Activated CD4-positive, CD25-positive, alpha-beta regulatory T cell treated with anti-CD3 and anti-CD28 coated beads, Interleukin-2, amount 50 U/mL, for 24 hours (primary cell): ENCODE measurements around the gene DHX58.
"Not testable (repeated sequence)": the region's sequence is repeated elsewhere in the genome, so short reads cannot be mapped to it uniquely, and the experiment has no call there.

Experiments used
- ATAC-seq, 2 donors: fragments of 150-1000 bp; cut with Tn5 transposase; one replicate each; pipeline ENCODE4 v1.10.0; 2021; ENCODE audit warnings: mild to moderate bottlenecking in 1 of 2, moderate library complexity in 1 of 2

DHX58 gene

DNA sequence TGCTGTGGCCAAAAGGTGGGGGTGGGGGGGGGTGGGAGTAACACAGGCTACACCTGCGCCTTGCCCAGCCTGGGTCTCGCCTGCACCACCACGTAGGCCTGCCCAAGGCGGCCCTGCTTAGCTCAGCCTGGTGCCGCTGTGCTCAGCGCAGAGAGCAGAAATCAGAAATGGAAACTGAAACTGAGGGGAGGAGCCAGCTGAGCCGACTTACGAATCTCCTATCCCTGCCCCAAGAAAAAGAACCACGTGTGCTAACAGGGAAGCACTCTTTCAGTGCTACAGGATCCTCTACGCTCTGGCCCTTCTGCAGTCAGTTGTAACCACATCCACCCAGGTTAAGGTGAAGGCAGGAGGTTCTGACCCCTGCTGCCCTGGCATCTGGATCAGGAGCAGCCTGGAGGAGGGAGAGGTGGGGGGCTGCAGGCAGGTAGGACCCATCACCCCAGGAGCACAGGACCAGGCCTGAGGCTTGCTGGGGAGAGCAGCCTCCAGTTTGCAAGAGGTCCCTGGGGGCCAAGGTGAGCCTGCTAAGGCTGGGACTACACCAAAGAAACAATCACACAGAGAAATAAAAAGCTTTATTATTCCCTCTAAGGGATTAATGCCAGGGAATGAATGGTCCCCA is at the start of gene DHX58:
Gene DHX58 (minus strand): TSS at position 163 of the 625 bp plus-strand sequence. CDS start 822 bp downstream, outside the sequence.
- peak; percentile 90 to 92 for ATAC-seq

DNA sequence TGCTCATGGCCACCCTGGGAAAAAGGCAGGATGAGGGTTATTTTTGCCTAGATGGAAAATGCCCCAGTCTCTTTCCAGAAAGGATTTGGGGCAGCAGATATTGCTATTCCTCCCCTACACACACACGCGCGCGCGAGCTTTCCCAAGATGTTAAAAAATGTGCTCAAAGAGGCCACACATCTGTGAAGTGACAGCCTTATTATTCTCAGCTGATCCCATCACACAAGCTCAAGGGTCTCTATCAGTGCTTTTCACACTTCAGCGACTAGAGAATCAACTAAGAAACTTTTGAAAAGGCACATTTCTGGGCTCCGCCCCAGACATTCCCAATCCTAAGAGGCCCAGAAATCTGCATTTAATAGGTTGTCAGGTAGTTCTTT is 48.0 kb upstream of the DHX58 start:
- no peak for ATAC-seq

DNA sequence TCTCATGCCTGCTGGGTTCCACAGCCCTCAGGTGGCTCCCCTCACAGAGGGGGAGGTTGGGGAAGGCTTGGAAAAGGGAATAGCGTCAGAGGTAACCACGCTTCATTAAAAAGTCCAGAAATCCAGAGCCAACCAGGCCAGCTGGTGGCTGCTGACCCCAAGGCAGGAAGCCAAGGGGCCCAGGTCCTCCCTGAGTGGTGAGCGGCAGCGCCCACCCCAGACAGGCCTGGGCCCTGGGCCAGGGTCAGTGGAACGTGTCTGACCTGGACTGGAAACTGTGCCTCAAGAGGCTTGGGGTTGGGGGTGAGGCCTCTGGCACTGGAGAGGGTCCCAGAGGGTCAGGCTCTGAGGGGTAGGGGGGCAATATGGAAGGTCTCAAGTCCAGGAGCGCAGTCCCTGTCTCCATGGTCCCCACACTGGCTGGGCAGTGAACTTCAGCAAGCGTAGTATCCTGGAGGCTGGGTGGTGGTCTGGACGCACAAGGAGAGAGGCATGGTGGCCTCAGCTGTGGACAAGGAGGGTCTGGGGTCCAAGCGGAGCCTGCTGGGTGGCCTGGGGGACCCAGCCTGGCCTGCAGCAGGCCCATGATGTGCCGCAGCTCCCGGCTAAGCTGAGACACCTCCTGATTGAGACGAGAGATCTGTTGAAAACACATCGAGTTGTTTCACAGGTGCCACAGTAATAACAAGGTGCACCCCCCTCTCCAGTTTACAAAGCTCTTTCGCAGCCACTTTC is 47.4 kb upstream of the DHX58 start:
- ATAC-seq, result no peak

DNA sequence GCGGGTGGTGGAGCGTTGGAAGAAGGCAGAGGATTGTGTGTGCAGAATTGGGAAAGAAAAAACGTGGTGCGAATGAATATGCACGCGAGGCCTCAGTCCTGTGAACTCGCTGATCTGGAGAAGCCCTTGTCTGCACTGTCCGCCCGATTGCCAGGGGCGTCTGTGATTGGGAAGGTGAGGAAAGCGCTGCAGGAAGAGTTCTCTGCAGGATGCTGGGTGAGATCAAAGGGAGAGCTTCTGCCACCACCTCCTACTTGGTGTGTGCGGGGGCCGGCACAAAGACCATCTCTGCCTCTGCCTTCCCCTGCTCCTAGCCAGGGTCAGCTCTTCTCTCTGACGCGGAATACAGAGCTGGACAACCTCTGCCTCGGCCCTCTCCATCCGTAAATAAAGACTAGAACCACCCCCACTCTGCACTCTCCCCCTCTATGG is 43.1 kb upstream of the DHX58 start:
- no peak for ATAC-seq

DNA sequence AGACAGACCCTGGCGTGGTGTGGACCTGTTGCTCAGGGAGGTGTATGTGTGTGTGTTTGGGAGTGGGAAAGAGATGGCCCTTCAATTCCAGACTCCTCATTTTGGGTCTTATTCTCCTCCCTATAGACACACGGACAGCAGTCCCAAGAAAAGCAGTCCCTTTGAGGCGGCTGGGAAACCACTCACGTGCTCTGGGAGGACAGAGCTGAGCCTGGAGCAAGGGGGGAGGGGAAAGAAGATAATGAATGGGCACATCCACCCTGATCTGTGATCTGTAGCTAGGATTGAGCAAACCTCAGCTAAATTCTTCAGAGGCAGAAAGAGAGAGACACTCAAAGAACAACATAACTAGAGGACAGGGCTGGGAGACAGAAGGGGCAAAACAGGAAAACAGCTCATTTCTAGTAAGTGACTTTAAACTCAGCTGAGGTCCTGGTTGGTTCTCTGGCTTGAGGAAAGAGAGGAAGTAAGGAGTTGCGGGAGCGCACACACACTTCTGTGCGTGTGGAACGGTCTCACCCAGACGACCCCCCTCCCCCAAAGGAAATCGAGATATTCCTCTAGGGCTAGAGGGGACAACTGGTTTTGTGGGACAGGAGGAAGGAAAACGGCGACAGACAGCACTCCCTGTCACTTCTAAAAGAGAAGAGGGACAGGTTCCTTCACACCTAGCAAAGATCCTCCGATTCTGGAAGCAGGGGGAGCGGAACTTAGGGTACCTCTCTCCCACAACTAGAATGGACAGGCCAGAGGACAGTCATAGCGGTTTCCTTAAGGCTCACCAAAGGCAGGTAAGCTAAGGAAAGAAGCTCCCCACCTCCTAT is 41.6 kb upstream of the DHX58 start:
- ATAC-seq, result no peak

DNA sequence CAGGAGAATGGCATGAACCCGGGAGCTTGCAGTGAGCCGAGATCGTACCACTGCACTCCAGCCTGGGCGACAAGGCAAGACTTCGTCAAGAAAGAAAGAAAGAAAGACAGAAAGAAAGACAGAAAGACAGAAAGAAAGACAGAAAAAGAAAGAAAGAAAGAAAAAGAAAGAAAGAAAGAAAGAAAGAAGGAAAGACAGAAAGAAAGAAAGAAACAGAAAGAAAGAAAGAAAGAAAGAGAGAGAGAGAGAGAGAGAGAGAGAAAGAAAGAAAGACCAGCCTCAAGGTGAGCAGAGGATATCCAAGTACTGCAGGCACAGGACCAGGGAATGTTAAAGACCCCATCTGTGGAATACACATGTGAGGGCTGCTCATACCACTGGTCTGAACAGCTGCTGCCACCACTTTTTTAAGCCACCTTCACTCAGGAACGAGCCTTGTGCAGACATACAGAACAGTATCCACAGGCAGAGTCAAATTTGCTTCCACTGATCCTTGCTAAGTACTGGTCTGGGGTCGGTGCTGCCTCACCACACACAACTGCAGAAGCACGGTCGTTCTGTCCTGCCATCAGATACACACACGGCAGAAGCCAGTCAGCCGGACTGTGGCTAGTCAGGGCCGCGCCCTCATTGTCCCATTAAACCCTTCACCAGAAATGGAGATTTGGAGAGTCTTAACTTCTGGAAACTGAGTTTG is 34.5 kb upstream of the DHX58 start:
- no peak for ATAC-seq

DNA sequence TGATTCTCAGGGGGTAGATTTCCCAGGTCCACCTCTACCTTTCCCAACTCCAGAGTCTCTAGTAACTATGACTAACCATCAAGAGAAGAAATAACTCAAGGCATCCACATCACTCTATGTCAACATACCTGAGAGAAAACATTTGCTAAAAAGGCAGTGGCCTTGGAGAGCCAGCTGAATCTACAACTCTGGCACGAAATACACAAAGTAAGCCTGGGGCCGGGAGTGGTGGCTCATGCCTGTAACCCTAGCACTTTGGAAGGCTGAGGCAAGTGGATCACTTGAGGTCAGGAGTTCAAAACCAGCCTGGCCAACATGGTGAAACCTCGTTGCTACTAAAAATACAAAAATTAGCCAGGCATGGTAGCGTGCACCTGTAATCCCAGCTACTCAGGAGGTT is 30.6 kb upstream of the DHX58 start:
- ATAC-seq, result not testable (repeated sequence)

DNA sequence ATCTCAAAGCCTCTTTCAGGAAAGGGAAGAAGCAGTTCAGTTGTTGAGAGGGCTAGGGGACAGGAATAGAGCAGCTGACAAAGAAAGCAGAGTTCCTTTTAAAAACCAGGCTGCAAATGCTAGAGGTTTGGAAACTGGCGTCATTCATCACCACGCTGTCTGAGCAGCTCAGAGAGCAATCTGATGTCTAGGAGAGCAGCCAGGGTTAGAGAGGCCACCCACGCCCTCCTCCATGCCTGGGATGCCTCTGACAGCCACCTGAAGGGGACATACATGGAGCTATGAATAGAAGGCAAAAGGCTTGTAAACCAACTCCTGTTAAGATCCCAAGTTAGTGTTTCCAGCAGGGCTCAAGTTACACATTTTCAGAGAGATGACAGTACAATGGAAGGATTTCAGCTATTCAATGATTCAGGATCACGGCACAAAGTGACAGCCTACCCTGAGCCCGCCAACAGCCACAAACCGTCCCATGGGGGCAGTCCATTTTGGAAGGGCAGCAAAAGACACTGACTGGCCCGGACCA is 29.9 kb upstream of the DHX58 start:
- no peak for ATAC-seq

DNA sequence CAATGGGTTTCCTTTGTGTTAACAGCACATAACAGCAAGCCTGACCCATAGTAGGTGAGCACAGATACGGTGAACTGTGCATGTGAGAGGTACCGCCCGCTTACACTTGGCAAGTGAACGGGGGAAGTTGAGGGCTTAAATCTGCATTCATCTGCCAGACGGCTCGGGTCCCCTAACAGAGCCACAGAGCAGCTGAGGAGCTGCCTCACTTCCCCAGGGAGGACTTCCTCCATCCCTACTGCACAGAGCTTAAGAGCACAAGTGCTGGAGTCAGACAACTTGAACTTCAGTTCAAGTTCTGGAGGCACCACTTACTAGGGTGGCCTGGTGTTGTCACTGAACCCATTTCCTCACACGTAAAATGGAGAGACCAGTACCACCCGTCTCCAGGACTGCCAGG is 28.9 kb upstream of the DHX58 start:
- ATAC-seq, result no peak

DNA sequence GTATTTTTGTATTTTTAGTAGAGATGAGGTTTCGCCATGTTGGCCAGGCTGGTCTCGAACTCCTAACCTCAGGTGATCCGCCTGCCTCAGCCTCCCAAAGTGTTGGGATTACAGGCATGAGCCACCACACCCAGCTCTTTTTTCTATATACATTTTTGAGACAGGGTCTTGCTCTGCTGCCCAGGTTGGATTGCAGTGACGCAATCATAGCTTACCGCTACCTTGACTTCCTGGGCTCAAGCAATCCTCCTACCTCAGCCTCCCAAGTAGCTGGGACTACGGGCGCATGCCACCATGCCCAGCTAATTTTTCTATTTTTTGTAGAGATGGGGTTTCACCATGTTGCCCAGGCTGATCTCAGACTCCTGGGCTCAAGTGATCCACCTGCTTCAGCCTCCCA is 28.2 kb upstream of the DHX58 start:
- not testable (repeated sequence) for ATAC-seq

DNA sequence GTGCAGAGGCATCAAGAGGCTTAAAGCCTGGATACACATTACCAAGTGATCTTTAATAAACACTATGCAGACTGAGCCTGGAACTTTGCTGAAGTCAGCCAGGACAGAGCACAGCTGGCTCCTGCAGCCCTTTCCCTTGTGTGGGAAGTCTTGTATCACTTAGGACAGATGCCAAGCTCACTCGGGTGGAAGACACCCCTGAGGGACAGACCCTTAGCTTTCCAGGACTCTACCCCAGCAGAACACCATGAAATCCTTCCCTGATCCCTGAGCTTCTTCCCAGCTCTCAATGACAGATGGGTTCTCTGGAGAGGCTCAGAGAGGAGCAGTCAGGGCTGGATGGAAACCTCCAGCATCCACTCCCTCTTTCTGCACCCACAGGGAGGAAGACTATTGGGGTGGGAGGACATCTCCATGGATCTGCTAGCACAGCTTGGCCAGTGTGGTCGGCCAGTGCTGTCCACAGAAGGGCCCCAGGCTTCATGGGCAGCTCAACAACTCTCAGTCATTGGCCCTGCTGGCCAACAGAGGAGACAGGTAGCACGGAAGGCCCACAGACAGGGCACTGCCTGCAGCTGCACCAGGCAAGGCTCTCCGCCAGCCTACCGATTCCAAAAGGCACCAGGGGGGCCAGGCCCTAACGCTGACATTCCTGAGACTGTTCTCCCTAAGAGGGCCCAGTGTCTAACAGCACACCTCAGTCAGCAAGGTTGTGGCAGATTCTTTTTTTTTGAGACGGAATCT is 26.4 kb upstream of the DHX58 start:
- ATAC-seq, result no peak

DNA sequence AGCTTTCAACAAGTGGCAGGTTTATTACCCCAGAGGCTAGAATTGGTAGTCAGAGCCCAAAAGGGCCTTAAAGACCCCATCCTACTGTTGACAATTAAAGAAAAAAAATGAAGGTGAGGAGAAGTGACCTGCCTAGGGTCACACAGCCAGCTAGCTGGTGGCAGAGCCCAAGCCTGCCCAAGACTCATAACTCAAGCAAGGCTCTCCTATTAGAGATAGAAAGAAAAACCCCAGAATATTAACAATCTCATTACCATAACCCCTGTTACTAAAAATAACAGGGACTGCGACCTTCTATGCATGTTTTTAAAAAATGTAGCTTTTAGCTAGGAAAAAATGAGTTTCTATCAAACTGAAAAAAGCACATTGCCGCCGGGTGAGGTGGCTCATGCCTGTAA is 24.1 kb upstream of the DHX58 start:
- ATAC-seq, result peak; percentile 52

DNA sequence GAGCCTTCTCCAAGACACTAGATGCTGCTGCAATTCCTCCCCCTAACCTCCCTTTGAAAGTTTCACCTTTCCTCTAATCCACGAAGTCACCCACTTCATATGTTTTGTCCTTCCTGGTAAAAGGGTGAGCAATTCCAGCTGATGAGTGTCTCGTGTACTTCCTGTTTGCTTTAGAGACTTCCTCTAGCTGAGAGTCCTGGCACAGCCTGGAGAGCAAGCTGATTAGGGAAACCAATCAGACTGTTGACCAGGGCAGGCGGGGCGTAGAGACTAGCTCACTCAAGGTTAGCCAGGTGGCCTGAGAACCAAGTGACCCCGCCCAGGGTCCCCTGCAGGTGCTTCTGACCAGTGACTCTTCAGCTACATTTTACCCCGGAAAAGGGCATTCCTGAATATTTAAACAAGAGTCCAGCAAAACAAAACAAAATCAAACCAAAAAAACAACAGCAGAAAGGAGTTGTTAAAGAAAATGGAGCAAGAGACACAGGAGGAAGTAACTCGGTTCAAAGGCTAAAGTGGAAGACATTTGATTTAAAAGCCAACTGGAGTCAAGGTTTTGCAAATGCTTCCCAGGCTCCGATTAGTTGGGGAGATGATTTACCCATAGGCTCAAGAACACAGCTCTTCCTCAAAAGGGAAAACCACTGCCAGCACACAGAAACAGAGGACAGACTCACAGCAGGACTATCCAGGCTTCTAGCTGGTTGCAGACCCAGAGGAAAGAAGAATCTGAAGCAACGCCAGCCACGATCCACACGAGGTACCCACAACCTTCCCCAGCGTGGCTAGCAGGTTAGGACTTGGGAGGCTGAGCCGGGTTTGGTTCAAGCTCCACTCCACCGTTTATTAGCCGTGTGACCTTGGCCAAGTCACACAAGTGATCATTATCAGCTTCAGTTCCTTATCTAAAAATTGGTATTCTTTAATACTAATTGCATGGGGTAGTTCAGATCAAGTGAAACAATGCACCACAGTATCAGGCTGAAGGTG is 23.4 kb upstream of the DHX58 start:
- no peak for ATAC-seq

DNA sequence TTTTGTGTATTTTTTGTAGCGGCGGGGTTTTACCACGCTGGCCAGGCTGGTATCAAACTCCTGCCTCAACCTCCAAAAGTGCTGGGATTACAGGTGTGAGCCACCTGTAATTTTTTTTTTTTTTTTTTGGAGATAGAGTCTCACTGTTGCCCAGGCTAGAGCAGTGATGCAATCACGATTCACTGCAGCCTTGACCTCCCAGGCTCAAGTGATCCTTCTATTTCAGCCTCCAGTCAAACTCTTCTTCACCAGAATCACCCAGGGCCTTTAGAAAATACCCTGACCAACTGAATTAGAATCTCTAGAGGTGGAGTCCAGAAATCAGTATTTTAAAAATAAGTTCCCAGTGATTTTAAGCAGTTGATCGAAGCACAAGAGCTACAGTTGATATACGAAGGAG is 22.6 kb upstream of the DHX58 start:
- no peak for ATAC-seq

DNA sequence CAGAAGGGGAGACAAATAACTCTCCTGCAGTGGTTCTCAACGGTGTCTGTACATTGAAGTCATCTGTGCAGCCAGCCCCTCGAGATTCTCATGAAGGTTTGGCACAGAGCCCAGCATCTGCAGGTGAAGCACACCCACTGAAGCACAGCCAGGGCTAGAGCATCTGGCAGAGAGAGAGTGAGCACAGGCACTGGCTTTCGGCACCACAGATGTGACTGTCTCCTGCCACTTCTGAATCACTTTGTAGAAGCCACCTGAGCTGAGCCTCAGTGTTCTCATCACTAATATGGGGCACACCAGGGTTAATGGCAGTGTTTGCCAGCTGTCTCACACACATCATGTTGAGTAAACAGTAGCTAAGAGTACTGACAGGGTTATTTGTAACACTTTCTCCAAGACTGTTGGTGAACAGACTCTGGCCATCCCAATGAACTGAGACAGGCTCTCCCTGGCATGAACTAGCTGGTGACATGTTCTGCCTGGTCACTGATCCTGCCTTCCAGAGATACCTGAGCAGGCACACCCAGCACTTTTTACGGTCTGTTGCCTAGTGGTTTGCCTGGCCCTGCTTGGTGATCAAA is 21.0 kb upstream of the DHX58 start:
- ATAC-seq, result peak; percentile 78 to 79

DNA sequence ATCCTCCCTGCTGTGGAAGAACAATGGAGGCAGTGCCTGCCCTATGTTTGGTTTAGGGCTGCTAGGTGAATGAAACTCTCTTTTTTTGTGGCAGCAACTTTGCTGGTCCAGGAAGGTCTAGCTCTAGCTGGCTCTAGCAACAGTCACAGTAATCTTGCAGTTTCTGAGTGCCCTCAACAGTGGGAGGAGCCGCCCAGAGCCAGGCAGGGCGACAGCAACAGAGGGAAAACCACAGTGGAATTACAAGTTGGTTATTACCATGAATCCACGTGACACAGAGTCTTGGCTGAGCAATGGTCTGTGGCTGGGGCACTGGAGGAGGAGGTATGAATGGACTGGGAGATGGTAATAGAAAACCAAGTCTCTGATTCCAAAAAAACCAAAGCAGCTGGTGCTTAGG is 20.4 kb upstream of the DHX58 start:
- peak; percentile 53 to 55 for ATAC-seq

DNA sequence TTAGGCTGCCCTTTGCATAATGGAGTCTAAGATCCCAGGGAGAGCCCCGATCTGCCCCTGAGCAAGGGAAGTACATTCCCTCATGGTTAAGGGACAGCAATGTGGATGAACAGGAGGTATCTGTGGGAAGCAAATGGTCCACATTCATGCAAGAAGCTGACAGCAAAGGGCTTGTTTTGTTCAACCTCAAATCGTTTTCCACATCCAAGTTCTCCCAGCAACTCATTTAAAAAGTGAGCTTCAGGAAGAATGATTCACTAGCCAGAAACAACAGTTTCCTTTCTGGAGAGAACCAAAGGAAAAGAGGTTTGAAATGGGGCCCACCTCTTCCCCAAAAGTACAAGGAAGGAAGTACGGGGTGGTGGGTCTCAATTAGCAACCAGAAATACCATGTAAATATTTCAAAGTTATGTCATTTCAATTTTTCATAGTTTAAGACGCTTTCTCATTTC is 19.5 kb upstream of the DHX58 start:
- ATAC-seq, result no peak

DNA sequence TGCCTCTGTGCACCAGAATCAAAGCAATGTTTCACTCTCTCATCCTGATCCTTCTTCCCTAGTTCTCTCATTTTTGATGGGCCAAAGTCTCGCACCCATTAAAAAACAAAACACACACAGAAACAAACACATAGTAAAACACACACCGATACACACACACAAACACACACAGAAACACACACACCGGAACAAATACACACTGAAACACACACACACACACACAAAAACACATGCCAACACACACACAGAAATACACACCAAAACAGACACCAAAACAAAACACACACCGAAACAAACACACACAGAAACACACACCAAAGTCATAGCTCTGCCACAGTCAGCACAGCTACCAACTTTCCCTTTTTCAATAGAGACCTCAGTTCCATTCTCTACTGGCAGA is 18.7 kb upstream of the DHX58 start:
- ATAC-seq, result no peak

DNA sequence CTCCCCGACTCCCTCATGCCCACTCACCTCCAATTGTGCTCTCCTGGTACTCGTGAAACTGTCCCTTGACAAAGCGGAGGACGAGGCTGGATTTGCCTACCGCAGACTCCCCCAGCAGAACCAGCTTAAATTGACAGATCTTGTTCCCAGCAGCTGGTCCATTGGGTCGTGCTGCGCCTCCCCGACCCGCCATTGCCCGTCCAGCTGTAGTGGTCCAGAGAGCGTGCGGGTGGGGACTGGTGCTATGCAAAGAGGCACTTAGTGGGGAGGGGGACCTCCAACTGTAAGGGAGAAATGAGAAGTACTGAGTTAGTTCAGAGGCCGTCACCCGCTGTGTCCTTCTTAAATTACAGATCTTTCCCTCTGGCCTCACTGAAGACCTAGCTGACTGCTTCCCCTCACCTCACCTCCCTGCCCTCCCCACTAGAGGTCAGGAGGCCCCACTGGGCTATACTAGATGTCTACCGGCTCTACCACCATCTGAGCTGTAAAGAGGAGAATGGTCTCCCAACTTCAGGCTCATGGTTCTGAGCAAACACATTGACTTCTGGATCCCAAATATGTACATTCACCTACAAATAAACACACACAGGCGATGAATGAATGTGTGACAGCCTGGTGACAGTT is 17.9 kb upstream of the DHX58 start:
- ATAC-seq, result no peak
